Left cardiac atrium (tissue), 4 donors: ENCODE data around the gene NOL12. TPM values are rescaled to one million over a fixed set of nuclear protein-coding genes. Genes with fewer than 3 reads are reported as not detected.

Experiments used
- ATAC-seq, 2 donors: fragments of 200-7000 bp; cut with Tn5 transposase; one replicate each; pipeline ENCODE4 v1.9.1; 2020; ENCODE audit warnings: mild to moderate bottlenecking in 2 of 2, moderate library complexity in 2 of 2
- DNase-seq: peaks from one replicate; pipeline ENCODE4 v3.0.0-alpha.2; 2020
- intact Hi-C, 2 donors: fragments of 100-400 bp; cut with DNase I; formaldehyde crosslinking; loops; one replicate each; pipeline versions ENCODE4 v1.14.1 to v1.15.1; 2022 to 2023
- total RNA-seq, 2 donors: library from RNA; stranded (reverse); fragmentation: NEBNext Ultra II Directional; extraction: Animal tissue kit (Norgen Biotek cat#: 25700); gene quantifications; one replicate each; pipeline ENCODE4 v1.2.1, GENCODE V29; 2021
- donor health status: DM: no; HTN: yes; CAD: no.
- donor health status: DM: no; HTN: yes; CAD: no; lungs with severe emphysema.
- donor health status: DM: yes; HTN: yes; CAD: no.
- donor health status: Dilated cardiomyopathy.

The NOL12 gene
- total RNA-seq, 2 donors from 2014 or later = 13.7 TPM

GRCh38 chr22:37658133-37659065 is 27.7 kb upstream of the NOL12 start, which contains the start of gene PDXP:
PDXP (plus strand) TSS chr22:37658723; CDS start chr22:37658783, 60 bp downstream.
- ATAC-seq = peak; percentile 97 to 98
- DNase-seq = peak; percentile 99
- intact Hi-C loops = no loop called here

GRCh38 chr22:37659066-37659896 is 26.9 kb upstream of the NOL12 start:
- DNase-seq (no peak), ATAC-seq (no peak)
- intact Hi-C loops = no loop called here

DNA sequence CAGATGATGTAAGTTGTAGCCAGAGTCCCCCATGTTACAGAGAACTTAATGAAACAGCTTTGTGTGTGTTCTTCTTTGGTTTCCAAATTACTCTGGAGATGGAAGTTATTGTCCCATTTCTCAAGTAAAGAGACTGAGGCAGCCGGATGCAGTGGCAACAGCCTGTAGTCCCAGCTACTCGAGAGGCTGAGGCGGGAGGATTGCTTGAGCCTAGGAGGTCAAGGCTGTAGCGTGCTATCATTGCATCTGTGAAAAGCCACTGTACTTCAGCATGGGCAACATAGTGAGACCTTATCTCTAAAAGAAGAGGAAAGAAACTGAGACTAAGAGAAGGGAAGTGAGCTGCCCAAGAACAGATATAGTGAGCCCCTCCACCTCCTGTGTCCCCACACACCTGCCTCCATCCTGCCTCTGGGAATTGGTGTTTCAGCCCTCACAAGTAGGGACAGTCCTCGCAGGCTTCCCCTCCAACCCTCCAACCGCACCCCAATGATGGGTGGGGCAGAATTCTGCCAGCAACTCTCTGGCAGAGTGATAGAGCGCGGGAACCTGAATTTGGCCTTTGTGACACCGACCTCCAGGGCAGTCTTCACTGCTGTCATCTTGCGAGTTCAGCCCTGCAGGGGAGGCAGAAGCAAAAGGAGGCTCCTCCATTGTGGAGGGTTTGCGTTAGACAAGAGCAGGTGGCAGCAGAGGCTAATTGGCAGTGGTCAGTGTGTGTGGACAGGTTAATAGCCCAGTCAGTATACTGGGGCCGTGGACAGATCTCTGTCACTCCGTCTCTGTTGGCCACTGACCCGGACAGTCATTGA is 26.0 kb upstream of the NOL12 start:
- DNase-seq (no peak), ATAC-seq (no peak)
- intact Hi-C loops = no loop called here

GRCh38 chr22:37660709-37661045 is 25.5 kb upstream of the NOL12 start:
- DNase-seq (no peak), ATAC-seq (no peak)
- intact Hi-C loops = no loop called here

- DNase-seq (no peak), ATAC-seq (peak; percentile 10 to 14)
- intact Hi-C loops = no loop called here
Observed at GRCh38 chr22:37661160-37661924, 24.8 kb upstream of the NOL12 start.

GRCh38 chr22:37662039-37662438 is 24.1 kb upstream of the NOL12 start:
- no peak for DNase-seq
- intact Hi-C loops = loop anchor here in 1 of 2 donors (2.0 kb wide), 1 partner anchor 19 kb away; no protein-coding TSS in a partner anchor
- no peak for ATAC-seq

DNA sequence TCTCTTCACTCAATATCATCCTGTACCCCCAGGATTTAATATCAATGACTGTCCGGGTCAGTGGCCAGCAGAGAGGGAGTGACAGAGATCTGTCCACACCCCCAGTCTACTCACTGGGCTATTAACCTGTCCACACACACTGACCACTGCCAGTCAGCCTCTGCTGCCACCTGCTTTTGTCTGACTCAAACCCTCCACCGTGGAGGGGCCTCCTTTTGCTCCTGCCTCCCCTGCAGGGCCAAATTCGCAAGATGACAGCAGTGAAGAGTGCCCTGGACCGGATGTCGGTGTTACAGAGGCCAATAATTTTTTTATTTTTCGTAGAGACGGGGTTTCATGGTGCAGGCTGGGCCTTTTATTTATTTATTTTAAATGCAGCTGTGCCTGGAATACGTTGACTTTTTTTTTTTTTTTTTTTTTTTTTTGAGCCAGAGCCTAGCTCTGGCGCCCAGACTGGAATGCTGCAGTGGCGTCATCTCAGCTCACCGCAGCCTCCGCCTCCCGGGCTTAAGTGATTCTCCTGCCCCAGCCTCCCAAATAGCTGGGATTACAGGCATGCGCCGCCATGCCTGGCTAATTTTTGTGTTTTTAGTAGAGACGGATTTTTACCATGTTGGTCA is 22.5 kb upstream of the NOL12 start:
- ATAC-seq = peak in 1 of 2 donors; percentile 3
- intact Hi-C loops = loop anchor here in 1 of 2 donors (2.0 kb wide), 1 partner anchor 17 kb away; no protein-coding TSS in a partner anchor

DNA sequence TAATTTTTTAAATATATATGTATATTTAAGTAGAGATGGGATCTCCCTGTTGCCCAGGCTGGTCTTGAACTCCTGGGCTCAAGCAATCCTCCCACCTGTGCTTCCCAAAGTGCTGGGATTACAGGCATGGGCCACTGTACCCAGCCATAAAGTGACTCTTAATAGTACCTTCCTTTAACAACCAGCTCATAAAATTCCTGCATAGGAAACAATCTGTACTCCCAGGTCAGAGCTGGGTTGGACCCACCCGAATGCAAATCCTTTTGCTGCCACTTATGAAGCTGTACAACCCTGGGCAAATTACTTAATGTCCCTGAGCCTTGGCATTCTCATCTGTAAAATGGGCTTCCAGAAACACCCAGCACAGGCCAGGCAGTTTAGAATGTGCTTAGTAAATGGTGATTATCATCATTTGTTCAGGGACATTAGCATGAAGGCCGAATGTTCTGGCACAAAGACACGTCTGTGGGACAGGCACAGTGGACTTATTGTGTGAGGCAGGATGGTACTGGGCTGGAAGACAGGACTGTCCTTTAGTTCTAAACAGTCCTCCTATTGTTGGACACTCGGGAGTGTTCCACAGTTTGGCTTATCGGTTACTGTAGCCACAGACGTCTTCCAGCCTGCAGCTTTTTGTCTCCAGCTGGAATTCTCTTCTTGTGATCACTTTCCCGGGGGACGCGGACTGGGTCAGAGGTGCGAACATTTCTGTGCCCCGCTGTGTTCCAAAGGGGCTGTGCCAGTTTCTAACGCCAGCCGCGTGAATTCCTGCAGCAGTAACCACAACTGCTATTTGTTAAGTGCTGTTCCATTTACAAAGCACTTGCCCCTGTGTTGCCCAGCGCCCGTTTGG is 21.7 kb upstream of the NOL12 start:
- intact Hi-C loops = no loop called here
- peak; percentile 32 to 53 for ATAC-seq
- peak; percentile 51 for DNase-seq

More for the DNA sequence above, 22.5 kb upstream of the NOL12 start:
- DNase-seq = no peak

- no peak for DNase-seq
- intact Hi-C loops = no loop called here
- no peak for ATAC-seq
Observed at GRCh38 chr22:37665487-37665886, 20.7 kb upstream of the NOL12 start.

GRCh38 chr22:37669586-37669985 is 16.6 kb upstream of the NOL12 start:
- intact Hi-C loops = no loop called here
- ATAC-seq = no peak
- no peak for DNase-seq

- intact Hi-C loops = no loop called here
- DNase-seq (no peak), ATAC-seq (no peak)
Observed at GRCh38 chr22:37672206-37672919, 13.8 kb upstream of the NOL12 start.

DNA sequence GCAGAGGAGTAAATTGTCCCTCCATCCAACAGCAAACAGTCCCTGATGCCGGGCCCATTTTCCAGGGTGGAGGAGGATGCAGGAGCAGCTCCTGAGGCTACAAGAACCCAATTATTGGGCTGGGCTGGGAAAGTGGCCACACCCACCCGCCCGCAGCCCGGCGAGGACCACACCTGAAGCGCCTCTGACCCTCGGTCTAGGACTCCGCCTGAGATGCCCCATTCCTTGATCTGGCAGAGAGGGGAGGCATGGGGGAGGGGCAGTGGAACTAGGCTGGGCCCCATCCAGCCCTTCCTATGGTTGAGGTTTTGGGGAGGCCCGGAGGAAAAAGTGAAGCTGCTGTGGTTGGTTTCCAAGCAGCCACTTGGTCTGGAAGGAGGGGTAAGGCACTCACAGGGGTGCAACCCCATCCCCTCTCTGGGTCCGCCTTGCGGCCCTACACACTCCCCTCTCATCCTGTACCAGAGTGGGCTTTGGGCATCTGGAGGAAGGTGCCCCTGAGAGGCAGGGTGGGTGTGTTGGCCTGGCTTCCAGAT is 13.2 kb upstream of the NOL12 start:
- ATAC-seq = no peak
- intact Hi-C loops = no loop called here

GRCh38 chr22:37674248-37674647 is 11.9 kb upstream of the NOL12 start:
- no peak for ATAC-seq
- intact Hi-C loops = no loop called here
- no peak for DNase-seq

More for the DNA sequence above, 13.2 kb upstream of the NOL12 start:
- no peak for DNase-seq

- peak; percentile 97 for DNase-seq
- peak; percentile 87 to 89 for ATAC-seq
- intact Hi-C loops = no loop called here
Observed at GRCh38 chr22:37674951-37675929, 10.9 kb upstream of the NOL12 start, which contains the start of gene LGALS1. LGALS1 (plus strand) TSS chr22:37675636; CDS start chr22:37675703, 67 bp downstream.
